ENCODE data around the gene DNAJC13. TPM values are rescaled to one million over a fixed set of nuclear protein-coding genes. Genes with fewer than 3 reads are reported as not detected.

DNAJC13 gene
- total and polyA plus RNA-seq, 2 donors (not counting 1 experiment from before 2014, with no cell fraction given) = 9.7 to 51.1 TPM

DNA sequence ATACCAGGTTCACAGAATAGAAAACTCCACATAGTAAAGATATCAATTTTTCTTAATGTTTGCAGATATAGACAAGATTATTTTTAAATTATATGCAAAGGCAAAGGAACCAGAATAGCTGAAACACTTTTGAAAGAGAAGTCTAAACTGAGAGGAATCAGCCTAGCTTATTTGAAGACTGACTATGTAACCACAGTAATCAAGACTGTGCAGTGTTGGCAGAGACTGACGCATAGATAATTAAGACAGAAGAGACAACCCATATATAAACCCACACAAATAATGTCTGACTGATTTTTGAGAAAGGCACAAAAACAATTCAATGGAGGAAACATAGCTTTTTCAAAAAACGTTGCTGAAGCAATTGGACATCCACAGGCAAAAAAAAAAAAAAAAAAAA, 151.1 kb downstream of the DNAJC13 start:
- Mint-ChIP-seq H3K27me3 (no peaks in the 10 kb centered on the region), H3K4me1 (peaks cover 8% of the 10 kb centered on the region), H3K27ac (no peak overlapping the region), H3K4me3 (no peak overlapping the region), H3K9me3 (ENCODE audit: insufficient read depth) (no peaks in the 10 kb centered on the region)
- Histone ChIP-seq H3K36me3 (replicated peaks in 1 of 2; ENCODE audit: control extremely low read depth in 1 of 2, control insufficient read depth in 1 of 2, extremely low read depth in 1 of 2, insufficient read depth in 2 of 2, low read length in 1 of 2) (no peaks in the 10 kb centered on the region), H3K27me3 (replicated peaks in 1 of 4; ENCODE audit: control extremely low read depth in 1 of 4, control insufficient read depth in 3 of 4, insufficient read depth in 4 of 4, low read length in 3 of 4) (no peaks in the 10 kb centered on the region), H2AFZ (ENCODE audit: insufficient read depth, low read depth, low read length, poor library complexity, severe bottlenecking) (no peak overlapping the region), H3K27ac (ENCODE audit: low read length in 2 of 2) (no peak overlapping the region), H3K9me3 (ENCODE audit: control extremely low read depth in 1 of 3, control insufficient read depth in 2 of 3, insufficient read depth in 1 of 3, low read length in 2 of 3) (no peaks in the 10 kb centered on the region), H3K4me2 (replicated peaks; ENCODE audit: low read depth, low read length, poor library complexity, severe bottlenecking) (no peak overlapping the region), H4K20me1 (ENCODE audit: control insufficient read depth, insufficient read depth, low read length, poor library complexity, severe bottlenecking) (no peaks in the 10 kb centered on the region), H3K79me2 (ENCODE audit: control insufficient read depth, insufficient read depth, low read length) (no peaks in the 10 kb centered on the region), H3K9ac (ENCODE audit: low read length) (no peak overlapping the region), H3K4me3 (ENCODE audit: control extremely low read depth in 1 of 5, extremely low read depth in 1 of 5, insufficient read depth in 1 of 5, low read depth in 2 of 5, low read length in 4 of 5) (no peak overlapping the region), H3K4me1 (ENCODE audit: control insufficient read depth in 2 of 2, insufficient read depth in 2 of 2, low read length in 2 of 2) (peaks cover 0 to 10% of the 10 kb centered on the region in 2 donors)
- ChIA-PET CTCF (no interaction called here), POLR2A (no interaction called here)
- no peak for DNase-seq
- WGBS (ENCODE audit: insufficient coverage) = no CpG with 5 or more reads among the region's 2 CpGs
- no peak for TF ChIP-seq CTCF (IDR thresholded peaks at IDR 0.05)
- TF ChIP-seq EZH2 (IDR thresholded peaks at IDR 0.05; ENCODE audit: borderline replicate concordance, insufficient read depth, low read depth, low read length, poor library complexity, severe bottlenecking) = no peak
- no peak for ATAC-seq (ENCODE audit: low read depth)
- intact Hi-C loops (cut with micrococcal nuclease) = no loop called here

DNA sequence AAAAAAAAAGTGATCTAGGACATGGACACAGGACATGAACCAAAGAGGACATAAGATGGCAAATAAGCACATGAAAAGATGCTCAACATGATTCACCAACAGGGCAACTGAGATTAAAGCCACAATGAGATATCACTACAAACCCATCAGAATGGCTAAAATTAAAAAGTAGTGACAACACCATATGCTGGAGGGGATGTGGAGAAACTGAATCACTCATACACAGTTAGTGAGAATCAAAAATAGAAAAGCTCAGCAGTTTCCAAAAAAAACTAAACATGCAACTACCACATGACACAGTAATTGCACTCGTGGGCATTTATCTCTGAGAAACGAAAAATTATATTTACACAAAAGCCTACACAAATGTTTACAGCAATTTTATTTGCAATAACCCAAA, 151.9 kb downstream of the DNAJC13 start:
- H3K9ac ChIP-seq (ENCODE audit: low read length) = no peak overlapping the region
- no peaks in the 10 kb centered on the region for H3K27me3 Mint-ChIP-seq
- peaks cover 3% of the 10 kb centered on the region for H3K4me1 Mint-ChIP-seq
- H3K27me3 ChIP-seq (replicated peaks in 1 of 4; ENCODE audit: control extremely low read depth in 1 of 4, control insufficient read depth in 3 of 4, insufficient read depth in 4 of 4, low read length in 3 of 4) = no peaks in the 10 kb centered on the region
- H4K20me1 ChIP-seq (ENCODE audit: control insufficient read depth, insufficient read depth, low read length, poor library complexity, severe bottlenecking) = no peaks in the 10 kb centered on the region
- intact Hi-C loops (cut with micrococcal nuclease) = no loop called here
- POLR2A ChIA-PET = no interaction called here
- H3K9me3 Mint-ChIP-seq (ENCODE audit: insufficient read depth) = no peaks in the 10 kb centered on the region
- H3K4me1 ChIP-seq (ENCODE audit: control insufficient read depth in 2 of 2, insufficient read depth in 2 of 2, low read length in 2 of 2) = peaks cover 0 to 2% of the 10 kb centered on the region in 2 donors
- ATAC-seq (ENCODE audit: low read depth) (no peak), DNase-seq (no peak)
- no peaks in the 10 kb centered on the region for H3K9me3 ChIP-seq (ENCODE audit: control extremely low read depth in 1 of 3, control insufficient read depth in 2 of 3, insufficient read depth in 1 of 3, low read length in 2 of 3)
- no peak for TF ChIP-seq CTCF (IDR thresholded peaks at IDR 0.05)
- no peak for TF ChIP-seq EZH2 (IDR thresholded peaks at IDR 0.05; ENCODE audit: borderline replicate concordance, insufficient read depth, low read depth, low read length, poor library complexity, severe bottlenecking)
- H3K79me2 ChIP-seq (ENCODE audit: control insufficient read depth, insufficient read depth, low read length) = no peaks in the 10 kb centered on the region
- no peak overlapping the region for H3K27ac ChIP-seq (ENCODE audit: low read length in 2 of 2)
- no peak overlapping the region for H3K27ac Mint-ChIP-seq
- CTCF ChIA-PET = no interaction called here
- 88% methylated on average over 2 of the region's 2 CpGs for WGBS (ENCODE audit: insufficient coverage)
- no peak overlapping the region for H3K4me2 ChIP-seq (replicated peaks; ENCODE audit: low read depth, low read length, poor library complexity, severe bottlenecking)
- H3K36me3 ChIP-seq (replicated peaks in 1 of 2; ENCODE audit: control extremely low read depth in 1 of 2, control insufficient read depth in 1 of 2, extremely low read depth in 1 of 2, insufficient read depth in 2 of 2, low read length in 1 of 2) = peaks cover 0 to 2% of the 10 kb centered on the region in 2 experiments
- H2AFZ ChIP-seq (ENCODE audit: insufficient read depth, low read depth, low read length, poor library complexity, severe bottlenecking) = no peak overlapping the region
- no peak overlapping the region for H3K4me3 ChIP-seq (ENCODE audit: control extremely low read depth in 1 of 5, extremely low read depth in 1 of 5, insufficient read depth in 1 of 5, low read depth in 2 of 5, low read length in 4 of 5)
- H3K4me3 Mint-ChIP-seq = no peak overlapping the region
